Stomach (tissue), 4 donors: ENCODE measurements around the gene KCNQ4.

Experiments
- POLR2A ChIP-seq, 4 donors: fragments of 450-650 bp; IDR thresholded peaks; one replicate each; pipeline ENCODE4 v1.6.1; 2016; ENCODE audit warnings: antibody characterized with exemption in 4 of 4, control low read depth in 2 of 4, mild to moderate bottlenecking in 1 of 4, moderate library complexity in 1 of 4
- POLR2AphosphoS5 ChIP-seq, 3 donors: sonication (generic); formaldehyde crosslinking; IDR thresholded peaks; one replicate each; pipeline ENCODE4 v1.6.1; 2016; ENCODE audit warnings: antibody characterized with exemption in 3 of 3
- TF ChIP-seq, protein P1 (sequence below), 7 experiments: fragments of 450-650 bp in 4 of 7; fragments of 200-600 bp in 3 of 7; sonication (generic) in 3 of 7; IDR thresholded peaks; one replicate each; pipeline ENCODE4 v1.5.1; 2016 to 2019; ENCODE audit warnings: antibody characterized with exemption in 7 of 7, control low read depth in 2 of 7, mild to moderate bottlenecking in 1 of 7

DNA sequence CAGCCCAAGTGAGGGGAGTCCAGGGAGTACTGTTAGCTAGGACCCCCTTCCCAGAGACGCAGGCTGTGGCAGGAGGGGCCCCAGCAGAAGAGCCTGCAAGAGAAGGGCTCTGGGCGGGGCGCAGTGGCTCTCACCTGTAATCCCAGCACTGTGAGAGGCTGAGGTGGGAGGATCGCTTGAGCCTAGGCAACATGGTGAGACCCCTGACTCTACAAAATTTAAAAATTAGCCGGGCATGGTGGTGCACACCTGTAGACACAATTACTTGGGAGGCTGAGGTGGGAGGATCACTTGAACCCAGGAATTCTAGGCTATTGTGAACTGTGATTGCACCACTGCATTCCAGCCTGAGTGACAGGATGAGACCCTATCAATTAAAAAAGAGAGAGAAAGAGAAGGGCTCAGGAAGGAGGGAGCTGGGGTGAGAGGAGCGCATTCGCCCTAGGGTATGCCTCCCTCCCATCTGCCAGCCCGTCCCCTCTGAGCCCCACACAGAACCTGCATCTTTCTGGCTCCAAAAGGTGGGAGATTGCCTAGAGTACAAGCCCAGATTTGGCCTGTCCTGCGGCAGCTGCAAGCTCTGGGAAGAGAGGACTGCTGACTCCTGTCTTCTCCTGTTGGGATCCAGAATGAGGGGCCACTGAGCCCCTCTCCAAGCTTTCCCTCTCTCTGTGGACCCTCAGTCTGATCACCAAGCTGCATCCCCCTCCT, 3.6 kb downstream of the KCNQ4 start:
- TF ChIP-seq, protein P1, sequence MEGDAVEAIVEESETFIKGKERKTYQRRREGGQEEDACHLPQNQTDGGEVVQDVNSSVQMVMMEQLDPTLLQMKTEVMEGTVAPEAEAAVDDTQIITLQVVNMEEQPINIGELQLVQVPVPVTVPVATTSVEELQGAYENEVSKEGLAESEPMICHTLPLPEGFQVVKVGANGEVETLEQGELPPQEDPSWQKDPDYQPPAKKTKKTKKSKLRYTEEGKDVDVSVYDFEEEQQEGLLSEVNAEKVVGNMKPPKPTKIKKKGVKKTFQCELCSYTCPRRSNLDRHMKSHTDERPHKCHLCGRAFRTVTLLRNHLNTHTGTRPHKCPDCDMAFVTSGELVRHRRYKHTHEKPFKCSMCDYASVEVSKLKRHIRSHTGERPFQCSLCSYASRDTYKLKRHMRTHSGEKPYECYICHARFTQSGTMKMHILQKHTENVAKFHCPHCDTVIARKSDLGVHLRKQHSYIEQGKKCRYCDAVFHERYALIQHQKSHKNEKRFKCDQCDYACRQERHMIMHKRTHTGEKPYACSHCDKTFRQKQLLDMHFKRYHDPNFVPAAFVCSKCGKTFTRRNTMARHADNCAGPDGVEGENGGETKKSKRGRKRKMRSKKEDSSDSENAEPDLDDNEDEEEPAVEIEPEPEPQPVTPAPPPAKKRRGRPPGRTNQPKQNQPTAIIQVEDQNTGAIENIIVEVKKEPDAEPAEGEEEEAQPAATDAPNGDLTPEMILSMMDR (IDR thresholded peaks at IDR 0.05): no peak
- TF ChIP-seq POLR2AphosphoS5 (IDR thresholded peaks at IDR 0.05) (no peak), POLR2A (IDR thresholded peaks at IDR 0.05) (no peak)
